ENCODE data around the gene HHAT. TPM values are rescaled to one million over a fixed set of nuclear protein-coding genes. Genes with fewer than 3 reads are reported as not detected.

The HHAT gene
- total RNA-seq, 1 donor from 2014 or later, result 1.8 TPM

- intact Hi-C loops (cut with DNase I), result loop anchor here (1.0 to 5.0 kb wide), 2 partner anchors 134 to 686 kb away; partner anchors contain the start of gene KCNH1
- DNase-seq (ENCODE audit: missing footprints), result no peak
- no peak for ATAC-seq
These were observed 119.7 kb downstream of the HHAT start for GRCh38 chr1:210448297-210448892.

DNA sequence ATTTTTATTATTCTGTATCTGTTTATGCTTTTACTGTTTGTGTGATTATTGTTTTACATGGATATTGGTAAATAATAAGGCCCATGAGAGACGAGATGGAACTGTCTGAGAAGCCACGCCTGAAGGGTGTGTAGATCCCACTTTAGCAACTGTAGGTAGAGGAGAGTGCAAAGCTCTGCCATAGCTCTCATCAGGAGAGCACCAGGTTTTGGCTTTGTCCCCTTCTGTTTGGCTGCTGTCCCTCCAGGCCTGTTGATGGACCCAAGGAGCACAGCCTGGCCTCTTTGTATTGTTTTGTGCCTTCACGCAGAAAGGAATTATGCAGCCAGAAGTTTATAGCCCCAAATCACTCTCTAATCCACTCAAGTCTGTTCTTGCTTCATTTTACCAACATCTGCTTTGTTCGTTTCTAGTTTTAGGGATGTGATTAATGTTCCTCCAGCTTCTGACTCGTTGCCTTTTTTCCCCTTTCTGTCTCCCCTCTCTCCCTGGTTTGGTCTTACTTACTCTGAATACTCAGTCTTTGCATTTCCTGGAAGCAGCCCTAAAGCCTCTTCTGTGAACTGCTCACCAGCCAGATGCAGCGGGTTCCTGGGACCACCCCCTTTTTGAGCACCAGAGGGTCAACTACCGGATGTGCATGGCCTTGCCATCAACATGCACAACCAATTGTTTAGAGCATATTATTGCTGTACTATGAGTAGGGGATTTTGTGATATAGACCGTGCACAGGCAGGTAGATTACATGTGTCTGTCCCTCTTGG is 127.3 kb downstream of the HHAT start:
- ATAC-seq, result no peak

GRCh38 chr1:210456731-210457255 is 128.1 kb downstream of the HHAT start:
- DNase-seq (ENCODE audit: missing footprints), result no peak
- intact Hi-C loops (cut with DNase I), result no loop called here
- no peak for ATAC-seq

More for the DNA sequence above, 127.3 kb downstream of the HHAT start:
- DNase-seq (ENCODE audit: missing footprints), result no peak
- intact Hi-C loops (cut with DNase I), result no loop called here

DNA sequence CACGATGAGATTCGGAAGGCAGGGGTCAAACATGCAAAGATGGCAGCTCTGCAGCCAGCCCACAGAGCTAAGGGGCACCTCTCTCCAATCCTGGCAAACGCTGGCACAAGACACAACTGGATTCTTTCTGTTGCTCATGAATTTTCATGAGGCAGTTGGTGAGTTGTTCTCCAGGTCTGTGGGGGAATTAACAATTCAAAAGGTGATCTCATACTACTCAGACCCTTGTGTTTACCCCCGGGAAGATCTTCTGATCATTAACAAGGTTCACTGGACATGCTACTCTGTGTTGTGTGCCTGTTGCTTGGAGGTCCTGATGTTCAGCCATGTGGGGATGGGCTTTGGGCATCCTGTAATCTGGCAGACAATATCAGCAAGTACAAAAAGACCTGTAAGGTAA is 128.9 kb downstream of the HHAT start:
- DNase-seq (ENCODE audit: missing footprints), result no peak

GRCh38 chr1:210464519-210465039 is 135.9 kb downstream of the HHAT start:
- intact Hi-C loops (cut with DNase I), result no loop called here
- ATAC-seq, result no peak
- no peak for DNase-seq (ENCODE audit: missing footprints)

More for the DNA sequence above, 128.9 kb downstream of the HHAT start:
- no peak for ATAC-seq
- intact Hi-C loops (cut with DNase I), result no loop called here

- DNase-seq (ENCODE audit: missing footprints), result no peak
- ATAC-seq, result no peak
- intact Hi-C loops (cut with DNase I), result no loop called here
These were observed 136.4 kb downstream of the HHAT start for GRCh38 chr1:210465150-210465549.

GRCh38 chr1:210467440-210468043 is 138.8 kb downstream of the HHAT start:
- no peak for DNase-seq (ENCODE audit: missing footprints)
- intact Hi-C loops (cut with DNase I), result no loop called here
- ATAC-seq, result no peak

DNA sequence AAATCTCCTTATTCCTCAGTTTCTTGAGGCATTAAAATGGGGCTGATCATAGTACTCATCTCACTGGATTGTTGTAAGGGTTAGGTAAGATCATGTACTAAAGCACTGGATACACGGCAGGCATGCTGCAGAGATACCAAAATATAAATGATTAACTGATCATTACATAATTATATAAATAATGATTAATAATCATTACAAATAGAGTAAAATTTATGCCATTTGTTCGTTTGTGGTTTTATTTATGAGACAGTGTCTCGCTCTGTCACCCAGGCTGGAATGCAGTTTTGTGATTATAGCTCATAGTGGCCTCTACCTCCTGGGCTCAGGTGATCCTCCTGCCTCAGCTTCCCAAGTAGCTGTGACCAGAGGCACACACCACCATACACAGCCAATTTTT is 140.7 kb downstream of the HHAT start:
- DNase-seq (ENCODE audit: missing footprints) (no peak), ATAC-seq (no peak)
- intact Hi-C loops (cut with DNase I), result no loop called here

DNA sequence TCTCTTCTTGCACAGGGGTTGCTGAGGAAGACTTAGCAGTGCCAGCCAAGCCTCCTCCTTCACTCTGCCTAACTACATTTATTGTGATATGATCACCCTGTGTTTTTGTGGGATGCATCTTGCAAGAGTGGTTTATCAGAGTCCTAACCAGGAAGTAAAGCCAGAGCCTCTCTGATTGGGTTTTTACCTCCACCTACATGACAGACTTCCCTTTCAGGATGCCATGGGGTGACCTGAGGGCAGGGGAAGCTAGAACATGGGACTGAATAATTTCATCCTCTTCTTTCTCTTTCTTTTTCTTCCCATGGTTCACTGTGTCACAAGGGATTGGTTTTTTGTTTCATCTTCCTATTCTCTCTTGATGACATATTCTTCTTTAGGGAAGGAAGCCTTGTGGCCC is 146.6 kb downstream of the HHAT start:
- intact Hi-C loops (cut with DNase I), result no loop called here
- ATAC-seq (no peak), DNase-seq (ENCODE audit: missing footprints) (no peak)

DNA sequence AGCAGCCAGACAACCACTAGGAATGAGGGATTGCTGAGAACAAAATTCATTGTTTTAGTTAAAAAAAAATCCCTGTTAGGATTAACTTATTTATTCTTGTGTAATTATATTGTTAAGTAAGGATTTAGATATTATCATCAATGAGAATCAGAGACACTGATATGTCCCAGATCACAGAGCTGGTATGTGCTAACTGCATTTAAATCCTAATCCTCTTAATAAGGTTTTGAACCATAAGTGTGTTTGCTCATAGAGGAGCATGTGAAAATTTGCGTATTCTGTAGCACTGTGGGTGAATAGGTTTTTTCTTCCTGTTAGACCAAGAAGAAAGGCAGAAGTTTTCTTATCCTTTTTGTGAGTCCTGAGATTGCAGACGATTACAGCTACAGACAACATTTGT is 147.1 kb downstream of the HHAT start:
- ATAC-seq, result no peak
- intact Hi-C loops (cut with DNase I), result no loop called here
- no peak for DNase-seq (ENCODE audit: missing footprints)

GRCh38 chr1:210476730-210477129 is 148.0 kb downstream of the HHAT start:
- intact Hi-C loops (cut with DNase I), result no loop called here
- no peak for DNase-seq (ENCODE audit: missing footprints)

DNA sequence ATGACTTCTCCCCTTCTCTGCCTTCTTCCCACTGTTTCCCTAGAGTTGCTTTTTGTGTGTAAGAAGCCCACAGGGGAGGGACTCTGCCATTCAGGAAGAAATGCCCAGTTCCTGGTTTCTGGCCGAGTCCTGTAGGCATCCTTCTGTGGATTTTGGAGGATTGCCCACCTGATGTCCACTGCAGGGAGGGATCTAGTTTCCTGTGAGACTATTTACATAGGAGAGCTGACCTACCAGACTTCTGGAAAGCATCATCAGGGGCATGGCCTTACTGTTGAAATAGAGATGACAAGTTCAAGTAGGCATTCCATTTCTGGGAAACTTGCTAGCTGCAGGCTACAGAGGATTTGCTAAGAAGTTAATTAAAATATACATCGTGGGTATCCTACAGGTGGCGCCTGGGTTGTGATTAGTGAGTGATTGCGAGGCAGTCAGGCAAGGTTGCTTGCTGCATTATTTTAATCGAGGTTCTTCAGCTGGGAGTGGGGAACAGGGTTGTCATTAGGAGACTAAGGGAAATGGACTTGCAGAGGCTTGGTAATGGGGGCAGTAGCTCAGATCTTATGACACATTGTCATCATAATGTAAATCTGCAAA is 148.7 kb downstream of the HHAT start:
- peak; percentile 62 for ATAC-seq
- intact Hi-C loops (cut with DNase I), result no loop called here
- DNase-seq (ENCODE audit: missing footprints), result no peak

More at GRCh38 chr1:210476730-210477129, 148.0 kb downstream of the HHAT start:
- no peak for ATAC-seq

DNA sequence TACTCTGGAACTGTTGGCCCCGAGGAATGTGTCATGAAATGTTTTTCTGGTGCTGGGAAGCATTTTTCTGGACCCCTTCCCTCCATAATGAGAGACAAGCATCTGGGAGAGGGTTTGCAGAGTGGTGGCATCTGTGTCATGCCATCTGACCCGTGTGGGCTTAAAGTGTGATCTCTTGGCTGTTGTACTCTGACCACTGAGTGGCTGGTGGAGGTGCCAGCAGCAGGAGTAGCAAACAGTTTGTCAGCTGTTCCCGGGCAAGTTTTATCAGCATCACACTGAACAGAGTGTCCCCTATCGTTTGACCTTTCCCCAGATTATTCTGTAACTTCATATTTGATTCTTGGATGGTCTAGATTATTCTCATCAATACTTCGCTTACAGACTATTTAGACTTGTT is 150.1 kb downstream of the HHAT start:
- no peak for DNase-seq (ENCODE audit: missing footprints)
- peak; percentile 37 for ATAC-seq
- intact Hi-C loops (cut with DNase I), result no loop called here

GRCh38 chr1:210482491-210482890 is 153.8 kb downstream of the HHAT start:
- ATAC-seq (no peak), DNase-seq (ENCODE audit: missing footprints) (no peak)
- intact Hi-C loops (cut with DNase I), result no loop called here

DNA sequence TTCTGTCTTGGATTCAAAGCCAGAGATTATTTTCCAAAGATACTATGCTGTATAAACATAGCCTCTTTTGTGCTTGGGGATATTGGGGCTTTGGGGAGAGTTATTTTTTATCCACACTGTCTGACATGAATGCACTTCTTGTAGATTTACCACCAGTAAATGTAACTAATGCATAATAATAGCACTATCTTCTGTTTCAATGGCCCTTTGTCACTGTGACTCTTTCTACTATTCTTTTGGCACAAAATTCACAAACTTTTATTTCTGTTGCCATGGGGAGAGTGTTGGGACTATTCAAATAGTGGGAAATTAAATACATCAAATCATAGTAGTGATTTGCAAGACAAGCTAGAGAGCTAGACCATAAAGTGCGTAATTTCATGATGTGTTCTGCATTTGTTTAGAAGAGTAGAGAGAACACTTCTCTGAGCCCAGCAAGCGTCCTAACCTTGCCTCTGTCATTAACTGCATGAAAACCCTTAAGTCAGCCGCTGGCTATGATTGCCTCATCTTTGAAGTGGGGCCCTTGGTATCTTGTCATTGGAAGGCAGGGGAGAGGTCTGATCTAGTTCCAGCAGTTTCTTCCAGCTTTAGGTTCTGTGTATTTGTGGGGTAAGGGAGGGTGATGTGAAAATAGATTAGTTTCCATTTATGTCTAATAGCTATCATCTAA is 154.4 kb downstream of the HHAT start:
- no peak for DNase-seq (ENCODE audit: missing footprints)
- no peak for ATAC-seq
- intact Hi-C loops (cut with DNase I), result no loop called here

- no peak for ATAC-seq
- no peak for DNase-seq (ENCODE audit: missing footprints)
- intact Hi-C loops (cut with DNase I), result no loop called here
These were observed 155.1 kb downstream of the HHAT start for GRCh38 chr1:210483821-210484220.

- no peak for DNase-seq (ENCODE audit: missing footprints)
- intact Hi-C loops (cut with DNase I), result no loop called here
- no peak for ATAC-seq
These were observed 158.3 kb downstream of the HHAT start for GRCh38 chr1:210487021-210487420.

GRCh38 chr1:210489491-210489890 is 160.8 kb downstream of the HHAT start:
- no peak for ATAC-seq
- no peak for DNase-seq (ENCODE audit: missing footprints)
- intact Hi-C loops (cut with DNase I), result no loop called here

- intact Hi-C loops (cut with DNase I), result no loop called here
- ATAC-seq (no peak), DNase-seq (ENCODE audit: missing footprints) (no peak)
These were observed 162.1 kb downstream of the HHAT start for GRCh38 chr1:210490781-210491180.

Measured in Right ventricle myocardium inferior (tissue), 1 donor.